PFSK-1 (cell line): ENCODE measurements around the gene GLT8D2.

Source experiments
- FOXP2 ChIP-seq: optimal IDR thresholded peaks from 2 replicates; pipeline ENCODE3; 2011; ENCODE audit warnings: borderline replicate concordance, control low read depth, inconsistent platforms; ENCODE audit not compliant: insufficient read depth; ENCODE audit errors: extremely low read length, extremely low read depth
- POLR2AphosphoS5 ChIP-seq: IDR thresholded peaks from 2 replicates; pipeline ENCODE4 v1.6.1; 2012; ENCODE audit warnings: low read depth, mild to moderate bottlenecking, control low read depth, low read length, moderate library complexity
- SIN3A ChIP-seq: IDR thresholded peaks from 2 replicates; pipeline ENCODE4 v1.6.1; 2012; ENCODE audit warnings: mild to moderate bottlenecking, low read length, moderate library complexity, borderline replicate concordance; ENCODE audit not compliant: insufficient read depth
- TAF1 ChIP-seq: IDR thresholded peaks from 2 replicates; pipeline ENCODE4 v1.6.1; 2012; ENCODE audit warnings: low read length, control low read depth, borderline replicate concordance; ENCODE audit not compliant: insufficient read depth
- TF ChIP-seq, protein P1 (sequence below), 2 experiments: IDR thresholded peaks; 2 replicates each; pipeline versions ENCODE4 v1.6.1 to v1.8.0; 2011 to 2012; ENCODE audit warnings: low read depth in 2 of 2, low read length in 2 of 2, control low read depth in 1 of 2, inconsistent platforms in 1 of 2, mild to moderate bottlenecking in 1 of 2, moderate library complexity in 1 of 2; ENCODE audit not compliant: insufficient read depth in 1 of 2

Gene GLT8D2

DNA sequence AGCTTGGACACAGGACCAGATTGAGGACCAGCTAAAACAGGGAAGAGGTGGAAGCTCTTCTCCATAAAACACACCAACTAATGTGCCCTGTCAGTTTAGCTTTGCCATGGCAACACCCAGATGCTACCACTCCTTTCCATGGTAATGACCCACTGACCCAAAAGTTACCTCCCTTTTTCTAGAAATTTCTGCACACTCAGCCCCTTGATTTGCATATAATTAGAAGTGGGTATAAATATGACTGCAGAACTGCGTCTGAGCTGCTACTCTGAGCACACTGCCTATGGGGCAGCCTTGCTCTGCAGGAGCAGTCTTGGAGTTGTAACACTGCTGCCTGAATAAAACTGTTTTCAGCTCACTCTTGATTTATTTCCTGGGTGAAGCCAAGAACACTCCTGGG lies 87.5 kb downstream of the GLT8D2 start:
- TF ChIP-seq POLR2AphosphoS5 (no peak; the same call in 1 of the 2 replicates), FOXP2 (no peak), TAF1 (no peak), SIN3A (no peak)
- TF ChIP-seq, protein P1, sequence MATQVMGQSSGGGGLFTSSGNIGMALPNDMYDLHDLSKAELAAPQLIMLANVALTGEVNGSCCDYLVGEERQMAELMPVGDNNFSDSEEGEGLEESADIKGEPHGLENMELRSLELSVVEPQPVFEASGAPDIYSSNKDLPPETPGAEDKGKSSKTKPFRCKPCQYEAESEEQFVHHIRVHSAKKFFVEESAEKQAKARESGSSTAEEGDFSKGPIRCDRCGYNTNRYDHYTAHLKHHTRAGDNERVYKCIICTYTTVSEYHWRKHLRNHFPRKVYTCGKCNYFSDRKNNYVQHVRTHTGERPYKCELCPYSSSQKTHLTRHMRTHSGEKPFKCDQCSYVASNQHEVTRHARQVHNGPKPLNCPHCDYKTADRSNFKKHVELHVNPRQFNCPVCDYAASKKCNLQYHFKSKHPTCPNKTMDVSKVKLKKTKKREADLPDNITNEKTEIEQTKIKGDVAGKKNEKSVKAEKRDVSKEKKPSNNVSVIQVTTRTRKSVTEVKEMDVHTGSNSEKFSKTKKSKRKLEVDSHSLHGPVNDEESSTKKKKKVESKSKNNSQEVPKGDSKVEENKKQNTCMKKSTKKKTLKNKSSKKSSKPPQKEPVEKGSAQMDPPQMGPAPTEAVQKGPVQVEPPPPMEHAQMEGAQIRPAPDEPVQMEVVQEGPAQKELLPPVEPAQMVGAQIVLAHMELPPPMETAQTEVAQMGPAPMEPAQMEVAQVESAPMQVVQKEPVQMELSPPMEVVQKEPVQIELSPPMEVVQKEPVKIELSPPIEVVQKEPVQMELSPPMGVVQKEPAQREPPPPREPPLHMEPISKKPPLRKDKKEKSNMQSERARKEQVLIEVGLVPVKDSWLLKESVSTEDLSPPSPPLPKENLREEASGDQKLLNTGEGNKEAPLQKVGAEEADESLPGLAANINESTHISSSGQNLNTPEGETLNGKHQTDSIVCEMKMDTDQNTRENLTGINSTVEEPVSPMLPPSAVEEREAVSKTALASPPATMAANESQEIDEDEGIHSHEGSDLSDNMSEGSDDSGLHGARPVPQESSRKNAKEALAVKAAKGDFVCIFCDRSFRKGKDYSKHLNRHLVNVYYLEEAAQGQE (IDR thresholded peaks at IDR 0.05; ENCODE audit: insufficient read depth in 1 of 2, low read depth in 2 of 2, low read length in 2 of 2), result no peak

DNA sequence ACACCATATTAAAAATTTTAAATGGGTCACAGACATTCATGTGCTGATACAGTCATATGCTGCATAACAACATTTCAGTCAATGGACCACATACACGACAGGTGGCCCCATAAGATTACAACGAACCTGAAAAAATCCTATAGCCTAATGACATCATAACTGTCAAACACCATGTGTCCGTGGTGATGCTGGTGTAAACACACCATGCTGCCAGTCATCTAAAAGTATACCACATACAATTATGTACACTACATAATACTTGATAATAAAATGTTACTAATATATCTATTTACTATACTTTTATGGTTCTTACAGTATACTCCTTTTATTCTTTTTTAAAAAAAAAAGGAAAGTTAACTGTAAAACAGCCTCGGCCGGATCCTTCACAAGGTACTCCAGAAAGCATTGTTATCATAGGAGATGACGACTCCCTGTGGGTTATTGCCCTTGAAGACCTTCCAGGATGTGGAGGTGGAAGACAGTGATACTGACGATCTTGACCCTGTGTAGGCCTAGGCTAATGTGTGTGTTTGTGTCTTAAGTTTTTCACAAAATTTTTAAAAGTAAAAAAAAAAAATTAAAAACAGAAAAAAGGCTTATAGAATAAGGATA lies 89.3 kb downstream of the GLT8D2 start:
- TF ChIP-seq POLR2AphosphoS5, result no peak
- no peak for TF ChIP-seq TAF1
- no peak for TF ChIP-seq SIN3A
- TF ChIP-seq, protein P1 (IDR thresholded peaks at IDR 0.05; ENCODE audit: insufficient read depth in 1 of 2, low read depth in 2 of 2, low read length in 2 of 2), result no peak
- no peak for TF ChIP-seq FOXP2

DNA sequence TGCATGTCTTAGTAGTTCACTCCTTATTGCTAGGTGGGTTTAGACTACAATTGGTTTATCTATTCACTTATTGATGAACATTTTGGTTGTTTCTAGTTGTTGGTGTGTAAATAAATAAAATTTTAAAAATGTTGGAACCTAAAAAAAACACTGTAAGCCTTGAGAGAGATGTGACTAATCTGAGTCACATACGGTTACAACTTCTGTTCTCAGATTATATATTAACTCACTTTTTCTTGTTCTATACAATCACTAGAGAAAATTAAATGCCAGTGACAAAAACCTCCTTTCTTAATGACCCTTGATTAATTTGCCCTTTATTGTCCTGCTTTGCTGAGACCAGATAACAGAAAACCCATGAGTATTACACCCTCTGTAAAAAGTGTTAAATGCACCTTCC lies 91.4 kb downstream of the GLT8D2 start:
- TF ChIP-seq SIN3A, result no peak
- no peak for TF ChIP-seq POLR2AphosphoS5
- TF ChIP-seq, protein P1 (IDR thresholded peaks at IDR 0.05; ENCODE audit: insufficient read depth in 1 of 2, low read depth in 2 of 2, low read length in 2 of 2), result no peak
- no peak for TF ChIP-seq FOXP2
- no peak for TF ChIP-seq TAF1

DNA sequence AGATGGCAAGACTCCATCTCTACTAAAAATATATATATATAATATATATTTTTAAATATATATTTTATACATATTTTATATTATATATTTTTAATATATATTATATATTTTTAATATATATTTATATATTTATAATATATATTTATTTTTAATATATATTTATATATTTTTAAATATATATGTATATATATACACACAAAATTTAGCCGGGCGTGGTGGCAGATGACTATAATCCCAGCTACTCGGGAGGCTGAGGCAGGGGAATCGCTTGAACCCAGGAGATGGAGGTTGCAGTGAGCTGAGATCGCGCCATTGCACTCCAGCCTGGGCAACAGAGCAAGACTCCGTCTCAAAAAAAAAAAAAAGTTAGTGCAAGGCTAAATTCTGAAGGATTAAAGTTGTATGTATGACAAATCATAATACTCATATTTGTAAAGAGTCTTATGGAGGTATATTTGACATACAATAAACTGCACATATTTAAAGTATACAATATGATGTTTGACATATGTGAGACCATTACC lies 92.1 kb downstream of the GLT8D2 start:
- TF ChIP-seq, protein P1 (IDR thresholded peaks at IDR 0.05; ENCODE audit: insufficient read depth in 1 of 2, low read depth in 2 of 2, low read length in 2 of 2), result no peak
- TF ChIP-seq FOXP2 (no peak), POLR2AphosphoS5 (no peak), TAF1 (no peak), SIN3A (no peak)
